K562 (cell line): ENCODE data around the gene PAFAH2. TPM values are rescaled to one million over a fixed set of nuclear protein-coding genes. Genes with fewer than 3 reads are reported as not detected.

Experiments
- ARID2 ChIP-seq: fragments of 450-650 bp; IDR thresholded peaks from 2 replicates; pipeline ENCODE4 v1.6.1; 2017; ENCODE audit warnings: antibody characterized with exemption, mild to moderate bottlenecking
- ATF7 ChIP-seq: fragments of 450-650 bp; IDR thresholded peaks from 2 replicates; pipeline ENCODE4 v1.7.1; 2014; ENCODE audit warnings: mild to moderate bottlenecking, moderate library complexity
- BHLHE40 ChIP-seq: IDR thresholded peaks from 2 replicates; pipeline ENCODE4 v1.6.1; 2011; ENCODE audit warnings: low read length, improper control_type of control experiment
- CBFA2T3 ChIP-seq: fragments of 450-650 bp; IDR thresholded peaks from 2 replicates; pipeline ENCODE4 v1.6.1; 2017
- FOXM1 ChIP-seq, 2 experiments: fragments of 450-650 bp in 1 of 2; sonication (generic) in 1 of 2; formaldehyde crosslinking in 1 of 2; IDR thresholded peaks; 2 replicates each; pipeline versions ENCODE4 v1.6.1 to v1.9.0; 2017 to 2022; ENCODE audit warnings: low read depth in 2 of 2, mild to moderate bottlenecking in 2 of 2, missing genetic modification reagents in 1 of 2, moderate library complexity in 1 of 2
- MCM2 ChIP-seq: fragments of 450-650 bp; IDR thresholded peaks from 2 replicates; pipeline ENCODE4 v1.6.1; 2017; ENCODE audit warnings: low read depth, mild to moderate bottlenecking
- PHTF2 ChIP-seq: fragments of 250-450 bp; sonication (Bioruptor Pico); IDR thresholded peaks from 2 replicates; pipeline ENCODE4 v1.5.0; 2021; ENCODE audit warnings: mild to moderate bottlenecking
- SMARCA5 ChIP-seq: fragments of 450-650 bp; IDR thresholded peaks from 2 replicates; pipeline ENCODE4 v1.6.1; 2016
- SREBF1 ChIP-seq: fragments of 150-350 bp; IDR thresholded peaks from 2 replicates; pipeline ENCODE4 v1.6.1; 2014; ENCODE audit warnings: antibody characterized with exemption, low read depth, low read length, borderline replicate concordance
- TAF7 ChIP-seq: fragments of 450-650 bp; IDR thresholded peaks from 2 replicates; pipeline ENCODE4 v1.6.1; 2016; ENCODE audit warnings: missing genetic modification characterization, missing compliant biosample characterization
- ZNF586 ChIP-seq: fragments of 450-650 bp; formaldehyde crosslinking; conservative IDR thresholded peaks from 2 replicates; pipeline ENCODE4 v1.4.0; 2020; ENCODE audit warnings: mild to moderate bottlenecking, moderate library complexity
- polyA plus RNA-seq, 8 experiments: library from polyadenylated mRNA; depleted of rRNA in 4 of 8; stranded (reverse) in 5 of 8; unstranded in 3 of 8; fragments of >200 nt; fragmentation: Nextera tagmentation in 2 of 8; fragmentation: Illumina TruSeq in 1 of 8; extraction: Ambion mirVana in 2 of 8; extraction: Trizol in 1 of 8; gene quantifications; 2 replicates each; pipeline versions ENCODE4 v1.2.1 to v1.2.3, GENCODE V29; 2011 to 2014; ENCODE audit warnings: inconsistent platforms in 1 of 8, missing spikeins in 1 of 8
- total RNA-seq, 7 experiments: library from RNA; depleted of rRNA in 6 of 7; stranded (reverse); fragments of >200 nt in 6 of 7; fragmentation: Illumina TruSeq in 2 of 7; extraction: Trizol in 2 of 7; gene quantifications; 2 replicates each; pipeline versions ENCODE4 v1.2.1 to v1.2.3, GENCODE V29; 2011 to 2021; ENCODE audit warnings: low replicate concordance in 1 of 7
- TF ChIP-seq, protein P1 (sequence below), 2 experiments: fragments of 150-350 bp in 1 of 2; IDR thresholded peaks; 2 replicates each; pipeline ENCODE4 v1.6.1; 2012 to 2016; ENCODE audit warnings: low read depth in 2 of 2, low read length in 2 of 2, mild to moderate bottlenecking in 1 of 2, moderate library complexity in 1 of 2
- TF ChIP-seq, protein P2 (sequence below): fragments of 450-650 bp; formaldehyde crosslinking; IDR thresholded peaks from 2 replicates; pipeline ENCODE4 v1.4.0; 2022; ENCODE audit warnings: missing genetic modification characterization
- TF ChIP-seq, protein P3 (sequence below): fragments of 250-450 bp; sonication (Bioruptor Pico); IDR thresholded peaks from 2 replicates; pipeline ENCODE4 v1.4.0; 2020; ENCODE audit warnings: mild to moderate bottlenecking, moderate library complexity, borderline replicate concordance
- TF ChIP-seq, protein P4 (sequence below): conservative IDR thresholded peaks from 2 replicates; pipeline ENCODE4 v1.6.1; 2011; ENCODE audit warnings: low read depth, mild to moderate bottlenecking, low read length; ENCODE audit not compliant: control insufficient read depth

PAFAH2 gene
- total and polyA plus RNA-seq, 9 of the 15 experiments (the other 6 are each of a cell fraction or from before 2014, with no cell fraction given), result 4.2 to 10.9 (median 6.8) TPM

DNA sequence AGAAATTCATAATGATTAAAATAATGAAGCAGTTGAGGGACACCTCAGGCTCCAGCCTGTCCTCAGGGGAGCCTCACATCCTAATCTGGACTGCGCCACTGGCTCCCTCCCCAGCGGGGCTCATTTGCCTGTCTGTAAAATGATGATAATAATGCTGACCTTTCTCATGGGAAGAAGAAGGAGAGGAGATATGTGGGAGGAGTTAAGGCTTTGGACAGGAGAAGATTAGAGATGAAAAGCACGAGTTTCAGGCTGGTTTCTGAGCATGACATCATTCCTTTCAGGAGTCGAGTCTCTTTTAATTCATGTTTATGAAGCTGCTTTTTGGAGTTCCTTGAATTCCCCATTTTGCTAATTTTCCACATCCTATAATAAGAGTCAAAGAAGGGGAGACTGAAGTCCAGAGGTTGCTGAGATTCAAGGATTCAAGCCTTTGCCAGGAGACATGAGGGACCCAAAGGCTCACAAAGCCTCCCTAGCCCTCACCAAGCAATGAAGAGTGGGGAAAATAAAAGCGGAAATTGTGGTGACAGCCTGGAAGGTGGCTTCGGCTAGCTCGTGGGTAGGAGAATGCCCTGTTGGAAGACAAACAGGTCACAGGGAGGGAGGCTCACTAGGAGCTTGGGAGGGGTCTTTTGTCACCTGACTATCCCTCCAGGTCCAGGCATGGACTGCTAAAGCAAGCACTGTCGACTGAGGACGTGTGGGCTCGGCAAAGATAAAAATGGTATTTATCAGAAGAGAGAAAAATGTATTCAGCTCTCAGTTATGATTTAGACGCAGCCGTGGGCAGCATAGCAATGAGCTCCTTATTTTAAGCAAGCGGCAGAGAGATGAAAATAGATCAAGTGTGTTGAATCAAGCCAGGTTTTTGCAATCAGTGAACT, 64.1 kb downstream of the PAFAH2 start (continued):
- TF ChIP-seq PHTF2 (CRISPR knock-in tag) (no peak), FOXM1 (IDR thresholded peaks at IDR 0.05; ENCODE audit: low read depth) (peak; percentile 74), FOXM1 (CRISPR knock-in tag; IDR thresholded peaks at IDR 0.05; ENCODE audit: low read depth) (no peak), SMARCA5 (no peak), CBFA2T3 (peak; percentile 97), BHLHE40 (peak; percentile 87), TAF7 (tag) (peak; percentile 87), ZNF586 (CRISPR knock-in tag) (no peak), ATF7 (peak; percentile 99), MCM2 (no peak), SREBF1 (no peak), ARID2 (no peak)
- TF ChIP-seq, protein P1, sequence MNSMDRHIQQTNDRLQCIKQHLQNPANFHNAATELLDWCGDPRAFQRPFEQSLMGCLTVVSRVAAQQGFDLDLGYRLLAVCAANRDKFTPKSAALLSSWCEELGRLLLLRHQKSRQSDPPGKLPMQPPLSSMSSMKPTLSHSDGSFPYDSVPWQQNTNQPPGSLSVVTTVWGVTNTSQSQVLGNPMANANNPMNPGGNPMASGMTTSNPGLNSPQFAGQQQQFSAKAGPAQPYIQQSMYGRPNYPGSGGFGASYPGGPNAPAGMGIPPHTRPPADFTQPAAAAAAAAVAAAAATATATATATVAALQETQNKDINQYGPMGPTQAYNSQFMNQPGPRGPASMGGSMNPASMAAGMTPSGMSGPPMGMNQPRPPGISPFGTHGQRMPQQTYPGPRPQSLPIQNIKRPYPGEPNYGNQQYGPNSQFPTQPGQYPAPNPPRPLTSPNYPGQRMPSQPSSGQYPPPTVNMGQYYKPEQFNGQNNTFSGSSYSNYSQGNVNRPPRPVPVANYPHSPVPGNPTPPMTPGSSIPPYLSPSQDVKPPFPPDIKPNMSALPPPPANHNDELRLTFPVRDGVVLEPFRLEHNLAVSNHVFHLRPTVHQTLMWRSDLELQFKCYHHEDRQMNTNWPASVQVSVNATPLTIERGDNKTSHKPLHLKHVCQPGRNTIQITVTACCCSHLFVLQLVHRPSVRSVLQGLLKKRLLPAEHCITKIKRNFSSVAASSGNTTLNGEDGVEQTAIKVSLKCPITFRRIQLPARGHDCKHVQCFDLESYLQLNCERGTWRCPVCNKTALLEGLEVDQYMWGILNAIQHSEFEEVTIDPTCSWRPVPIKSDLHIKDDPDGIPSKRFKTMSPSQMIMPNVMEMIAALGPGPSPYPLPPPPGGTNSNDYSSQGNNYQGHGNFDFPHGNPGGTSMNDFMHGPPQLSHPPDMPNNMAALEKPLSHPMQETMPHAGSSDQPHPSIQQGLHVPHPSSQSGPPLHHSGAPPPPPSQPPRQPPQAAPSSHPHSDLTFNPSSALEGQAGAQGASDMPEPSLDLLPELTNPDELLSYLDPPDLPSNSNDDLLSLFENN (IDR thresholded peaks at IDR 0.05; ENCODE audit: low read depth in 2 of 2, low read length in 2 of 2), result peak in 1 of 2 experiments; percentile 88; a peak in 2 of 4 replicates
- TF ChIP-seq, protein P2, sequence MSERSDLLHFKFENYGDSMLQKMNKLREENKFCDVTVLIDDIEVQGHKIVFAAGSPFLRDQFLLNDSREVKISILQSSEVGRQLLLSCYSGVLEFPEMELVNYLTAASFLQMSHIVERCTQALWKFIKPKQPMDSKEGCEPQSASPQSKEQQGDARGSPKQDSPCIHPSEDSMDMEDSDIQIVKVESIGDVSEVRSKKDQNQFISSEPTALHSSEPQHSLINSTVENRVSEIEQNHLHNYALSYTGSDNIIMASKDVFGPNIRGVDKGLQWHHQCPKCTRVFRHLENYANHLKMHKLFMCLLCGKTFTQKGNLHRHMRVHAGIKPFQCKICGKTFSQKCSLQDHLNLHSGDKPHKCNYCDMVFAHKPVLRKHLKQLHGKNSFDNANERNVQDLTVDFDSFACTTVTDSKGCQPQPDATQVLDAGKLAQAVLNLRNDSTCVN (CRISPR knock-in tag), result no peak
- TF ChIP-seq, protein P3, sequence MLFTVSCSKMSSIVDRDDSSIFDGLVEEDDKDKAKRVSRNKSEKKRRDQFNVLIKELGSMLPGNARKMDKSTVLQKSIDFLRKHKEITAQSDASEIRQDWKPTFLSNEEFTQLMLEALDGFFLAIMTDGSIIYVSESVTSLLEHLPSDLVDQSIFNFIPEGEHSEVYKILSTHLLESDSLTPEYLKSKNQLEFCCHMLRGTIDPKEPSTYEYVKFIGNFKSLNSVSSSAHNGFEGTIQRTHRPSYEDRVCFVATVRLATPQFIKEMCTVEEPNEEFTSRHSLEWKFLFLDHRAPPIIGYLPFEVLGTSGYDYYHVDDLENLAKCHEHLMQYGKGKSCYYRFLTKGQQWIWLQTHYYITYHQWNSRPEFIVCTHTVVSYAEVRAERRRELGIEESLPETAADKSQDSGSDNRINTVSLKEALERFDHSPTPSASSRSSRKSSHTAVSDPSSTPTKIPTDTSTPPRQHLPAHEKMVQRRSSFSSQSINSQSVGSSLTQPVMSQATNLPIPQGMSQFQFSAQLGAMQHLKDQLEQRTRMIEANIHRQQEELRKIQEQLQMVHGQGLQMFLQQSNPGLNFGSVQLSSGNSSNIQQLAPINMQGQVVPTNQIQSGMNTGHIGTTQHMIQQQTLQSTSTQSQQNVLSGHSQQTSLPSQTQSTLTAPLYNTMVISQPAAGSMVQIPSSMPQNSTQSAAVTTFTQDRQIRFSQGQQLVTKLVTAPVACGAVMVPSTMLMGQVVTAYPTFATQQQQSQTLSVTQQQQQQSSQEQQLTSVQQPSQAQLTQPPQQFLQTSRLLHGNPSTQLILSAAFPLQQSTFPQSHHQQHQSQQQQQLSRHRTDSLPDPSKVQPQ (CRISPR knock-in tag), result no peak
- TF ChIP-seq, protein P4, sequence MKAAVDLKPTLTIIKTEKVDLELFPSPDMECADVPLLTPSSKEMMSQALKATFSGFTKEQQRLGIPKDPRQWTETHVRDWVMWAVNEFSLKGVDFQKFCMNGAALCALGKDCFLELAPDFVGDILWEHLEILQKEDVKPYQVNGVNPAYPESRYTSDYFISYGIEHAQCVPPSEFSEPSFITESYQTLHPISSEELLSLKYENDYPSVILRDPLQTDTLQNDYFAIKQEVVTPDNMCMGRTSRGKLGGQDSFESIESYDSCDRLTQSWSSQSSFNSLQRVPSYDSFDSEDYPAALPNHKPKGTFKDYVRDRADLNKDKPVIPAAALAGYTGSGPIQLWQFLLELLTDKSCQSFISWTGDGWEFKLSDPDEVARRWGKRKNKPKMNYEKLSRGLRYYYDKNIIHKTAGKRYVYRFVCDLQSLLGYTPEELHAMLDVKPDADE, result no peak
